Neural progenitor cell (in vitro differentiated cells): ENCODE results near the gene GMEB1.

Experiments used
- EZH2phosphoT487 ChIP-seq: fragments of 200-600 bp; sonication (generic); IDR thresholded peaks from 2 replicates; pipeline ENCODE4 v1.6.1; 2017; ENCODE audit warnings: antibody characterized with exemption
- TF ChIP-seq, protein P1 (sequence below): fragments of 200-600 bp; sonication (generic); IDR thresholded peaks from 2 replicates; pipeline ENCODE4 v1.5.1; 2017; ENCODE audit warnings: antibody characterized with exemption, mild to moderate bottlenecking

DNA sequence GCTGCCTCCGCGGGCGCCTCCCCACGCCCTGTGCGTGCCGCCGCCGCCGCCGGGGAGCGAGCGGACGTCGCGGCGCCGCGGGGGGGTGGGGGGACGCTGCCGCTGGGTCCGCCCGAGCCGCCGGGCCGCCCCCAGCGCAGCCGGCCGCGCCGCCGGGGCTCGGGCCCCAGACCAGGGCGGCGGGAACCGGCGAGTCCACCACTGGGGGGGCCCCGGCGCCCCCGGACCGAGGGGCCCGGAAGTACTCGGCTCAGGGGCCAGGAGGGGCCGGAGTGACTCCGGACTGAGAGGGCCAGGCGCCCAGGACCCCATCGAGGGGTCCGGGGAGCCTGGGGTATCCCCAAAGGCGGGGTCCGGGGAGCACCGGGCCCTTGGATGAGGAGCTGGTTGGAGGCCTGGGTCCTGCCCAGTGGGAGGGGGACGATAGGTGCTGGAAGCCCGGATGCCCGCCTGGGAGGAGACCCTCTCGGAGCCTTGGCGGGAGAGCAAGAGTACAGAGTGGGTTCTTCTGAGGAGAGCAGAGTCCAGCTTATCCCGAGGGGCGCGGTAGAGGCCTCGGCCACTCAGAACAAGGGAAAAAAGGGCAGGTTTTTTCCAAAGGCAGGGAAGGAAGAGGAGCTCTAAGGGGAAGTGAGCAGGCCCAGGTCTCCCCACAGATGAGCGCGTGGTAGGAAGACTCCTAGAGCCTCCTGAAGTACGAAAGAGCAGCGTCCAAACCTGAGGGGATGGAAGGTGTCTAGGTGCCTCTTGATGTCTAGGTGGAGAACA is 556 bp downstream of the GMEB1 start:
- TF ChIP-seq, protein P1, sequence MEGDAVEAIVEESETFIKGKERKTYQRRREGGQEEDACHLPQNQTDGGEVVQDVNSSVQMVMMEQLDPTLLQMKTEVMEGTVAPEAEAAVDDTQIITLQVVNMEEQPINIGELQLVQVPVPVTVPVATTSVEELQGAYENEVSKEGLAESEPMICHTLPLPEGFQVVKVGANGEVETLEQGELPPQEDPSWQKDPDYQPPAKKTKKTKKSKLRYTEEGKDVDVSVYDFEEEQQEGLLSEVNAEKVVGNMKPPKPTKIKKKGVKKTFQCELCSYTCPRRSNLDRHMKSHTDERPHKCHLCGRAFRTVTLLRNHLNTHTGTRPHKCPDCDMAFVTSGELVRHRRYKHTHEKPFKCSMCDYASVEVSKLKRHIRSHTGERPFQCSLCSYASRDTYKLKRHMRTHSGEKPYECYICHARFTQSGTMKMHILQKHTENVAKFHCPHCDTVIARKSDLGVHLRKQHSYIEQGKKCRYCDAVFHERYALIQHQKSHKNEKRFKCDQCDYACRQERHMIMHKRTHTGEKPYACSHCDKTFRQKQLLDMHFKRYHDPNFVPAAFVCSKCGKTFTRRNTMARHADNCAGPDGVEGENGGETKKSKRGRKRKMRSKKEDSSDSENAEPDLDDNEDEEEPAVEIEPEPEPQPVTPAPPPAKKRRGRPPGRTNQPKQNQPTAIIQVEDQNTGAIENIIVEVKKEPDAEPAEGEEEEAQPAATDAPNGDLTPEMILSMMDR, result no peak
- no peak for TF ChIP-seq EZH2phosphoT487
